Skeletal muscle satellite cell (primary cell): ENCODE measurements around the gene EIF4G3.
A peak's percentile ranks its signal among the peaks of the same experiment; 100 is the strongest.

Experiments
- H3K27me3 ChIP-seq: 2 replicates; pipeline ENCODE4 v1.7.0; 2013; ENCODE audit warnings: low read length; ENCODE audit not compliant: control insufficient read depth, insufficient read depth
- H3K36me3 ChIP-seq: 2 replicates; pipeline ENCODE4 v1.7.0; 2013; ENCODE audit warnings: mild to moderate bottlenecking, control low read depth, low read length; ENCODE audit not compliant: insufficient read depth
- H3K4me1 ChIP-seq: 2 replicates; pipeline ENCODE4 v1.7.0; 2013; ENCODE audit warnings: low read length; ENCODE audit not compliant: control insufficient read depth, insufficient read depth
- H3K4me2 ChIP-seq: 2 replicates; pipeline ENCODE4 v1.7.0; 2013; ENCODE audit warnings: mild to moderate bottlenecking, low read length
- H3K4me3 ChIP-seq: 2 replicates; pipeline ENCODE4 v1.7.0; 2013; ENCODE audit warnings: low read length
- H3K9ac ChIP-seq: 2 replicates; pipeline ENCODE4 v1.7.0; 2013; ENCODE audit warnings: mild to moderate bottlenecking, low read depth, low read length, moderate library complexity
- H3K9me3 ChIP-seq: replicated peaks from 2 replicates; pipeline ENCODE4 v1.7.0; 2013; ENCODE audit warnings: mild to moderate bottlenecking, control low read depth, low read length

The EIF4G3 gene

GRCh38 chr1:20978413-20978812 lies 198.3 kb downstream of the EIF4G3 start:
- H3K27me3 ChIP-seq, result no peaks in the 10 kb centered on the region
- no peak overlapping the region for H3K4me2 ChIP-seq
- peaks cover 27% of the 10 kb centered on the region for H3K4me1 ChIP-seq
- H3K9me3 ChIP-seq, result no peaks in the 10 kb centered on the region
- H3K9ac ChIP-seq, result no peak overlapping the region
- H3K36me3 ChIP-seq, result peaks cover 5% of the 10 kb centered on the region
- no peak overlapping the region for H3K4me3 ChIP-seq

DNA sequence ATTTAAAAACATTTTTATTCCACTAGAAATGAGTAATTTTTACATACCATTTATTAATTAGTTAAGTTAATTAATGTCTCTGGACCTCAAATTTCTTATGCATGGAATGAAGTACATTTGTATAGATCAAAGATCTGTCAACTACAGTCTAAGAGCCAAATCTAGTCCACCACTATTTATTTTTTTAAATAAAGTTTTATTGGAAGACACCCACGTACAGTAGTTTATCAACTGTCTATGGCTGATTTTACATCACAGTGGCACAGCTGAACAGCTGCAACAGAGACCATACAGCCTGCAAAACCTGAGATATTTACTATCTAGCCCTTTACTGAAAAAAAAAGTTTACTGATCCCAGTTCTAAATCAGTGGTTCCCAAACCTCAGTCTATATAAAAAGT lies 201.0 kb downstream of the EIF4G3 start:
- H3K9ac ChIP-seq, result no peak overlapping the region
- peaks cover 26% of the 10 kb centered on the region for H3K36me3 ChIP-seq
- no peaks in the 10 kb centered on the region for H3K27me3 ChIP-seq
- no peak overlapping the region for H3K4me2 ChIP-seq
- H3K4me3 ChIP-seq, result no peak overlapping the region
- H3K9me3 ChIP-seq, result no peaks in the 10 kb centered on the region
- H3K4me1 ChIP-seq, result peaks cover 16% of the 10 kb centered on the region

- no peaks in the 10 kb centered on the region for H3K9me3 ChIP-seq
- no peak overlapping the region for H3K4me2 ChIP-seq
- H3K4me3 ChIP-seq, result no peak overlapping the region
- H3K4me1 ChIP-seq, result peaks cover 16% of the 10 kb centered on the region
- H3K36me3 ChIP-seq, result peaks cover 23% of the 10 kb centered on the region
- no peaks in the 10 kb centered on the region for H3K27me3 ChIP-seq
- H3K9ac ChIP-seq, result no peak overlapping the region
Measured at GRCh38 chr1:20974951-20975350, 201.7 kb downstream of the EIF4G3 start.

DNA sequence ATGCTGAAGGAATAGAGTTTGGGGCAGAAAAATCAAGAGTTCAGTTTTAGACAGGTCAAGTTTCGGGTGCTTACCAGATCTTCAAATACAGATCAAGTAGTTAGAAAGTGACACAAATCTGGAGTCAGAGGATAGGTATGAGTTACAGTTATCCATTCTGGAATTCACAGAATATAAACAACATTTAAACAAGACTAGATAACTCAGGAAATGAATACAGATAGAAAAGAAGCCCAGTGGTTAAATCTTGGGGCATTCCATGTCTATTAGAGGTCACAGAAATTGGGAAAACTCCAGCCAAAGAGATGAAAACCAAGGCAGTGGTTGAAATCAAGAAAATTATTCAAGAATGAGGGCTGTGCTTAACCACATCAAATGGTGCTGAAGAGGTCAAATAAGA lies 202.6 kb downstream of the EIF4G3 start:
- Histone ChIP-seq H3K4me3 (no peak overlapping the region), H3K9ac (no peak overlapping the region), H3K4me1 (peaks cover 16% of the 10 kb centered on the region), H3K4me2 (peak overlapping the region; percentile 34), H3K36me3 (peaks cover 25% of the 10 kb centered on the region), H3K27me3 (no peaks in the 10 kb centered on the region), H3K9me3 (no peaks in the 10 kb centered on the region)

- H3K4me2 ChIP-seq, result no peak overlapping the region
- peaks cover 16% of the 10 kb centered on the region for H3K4me1 ChIP-seq
- H3K9me3 ChIP-seq, result no peaks in the 10 kb centered on the region
- H3K9ac ChIP-seq, result no peak overlapping the region
- H3K4me3 ChIP-seq, result no peak overlapping the region
- no peaks in the 10 kb centered on the region for H3K27me3 ChIP-seq
- peaks cover 33% of the 10 kb centered on the region for H3K36me3 ChIP-seq
Measured at GRCh38 chr1:20972855-20973254, 203.8 kb downstream of the EIF4G3 start.

DNA sequence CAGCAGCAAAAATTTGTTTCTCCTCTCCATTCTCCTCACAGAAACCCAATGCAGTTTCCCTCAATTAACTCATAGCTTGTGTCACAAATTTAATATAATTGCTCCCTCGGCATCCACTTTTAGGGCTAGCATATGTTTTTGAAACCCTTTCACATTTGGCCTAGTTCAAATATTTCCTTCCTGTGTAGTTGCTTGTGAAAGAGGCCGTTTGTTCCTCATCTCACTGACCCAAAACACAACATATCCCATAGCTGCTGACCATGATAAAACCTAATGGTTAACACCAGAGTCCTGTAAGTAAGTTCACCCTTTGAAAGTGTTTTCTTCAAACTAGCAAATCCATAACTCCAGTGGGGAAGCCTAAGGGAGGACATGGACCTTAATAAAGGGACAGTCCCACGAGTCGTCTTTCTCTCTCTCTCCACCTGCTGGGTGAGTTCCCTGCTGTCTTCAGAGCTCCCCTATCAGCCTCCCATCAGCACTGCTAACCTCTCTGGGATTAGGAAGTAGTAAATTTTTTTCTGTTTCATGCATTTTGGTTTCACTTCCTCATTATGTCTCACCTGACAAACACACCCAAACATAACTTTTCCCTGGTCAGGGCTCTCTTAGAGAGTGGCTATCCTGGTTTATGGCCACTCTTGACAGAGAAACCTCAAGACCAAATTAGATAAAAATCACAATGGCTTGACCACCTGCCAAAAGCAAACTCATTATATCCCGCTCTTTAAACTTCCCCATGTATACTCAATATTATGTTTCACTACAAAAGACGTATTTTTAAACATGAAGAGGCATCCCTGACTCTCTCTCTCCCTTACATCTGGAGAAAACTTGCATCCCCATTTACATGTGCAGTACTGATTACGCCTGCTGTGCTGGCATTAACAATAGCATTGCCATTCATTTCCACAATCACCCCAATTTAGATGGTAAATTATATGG lies 211.9 kb downstream of the EIF4G3 start:
- no peak overlapping the region for H3K9ac ChIP-seq
- H3K9me3 ChIP-seq, result no peaks in the 10 kb centered on the region
- peaks cover 35% of the 10 kb centered on the region for H3K36me3 ChIP-seq
- H3K4me1 ChIP-seq, result peaks cover 8% of the 10 kb centered on the region
- H3K27me3 ChIP-seq, result no peaks in the 10 kb centered on the region
- no peak overlapping the region for H3K4me2 ChIP-seq
- no peak overlapping the region for H3K4me3 ChIP-seq

DNA sequence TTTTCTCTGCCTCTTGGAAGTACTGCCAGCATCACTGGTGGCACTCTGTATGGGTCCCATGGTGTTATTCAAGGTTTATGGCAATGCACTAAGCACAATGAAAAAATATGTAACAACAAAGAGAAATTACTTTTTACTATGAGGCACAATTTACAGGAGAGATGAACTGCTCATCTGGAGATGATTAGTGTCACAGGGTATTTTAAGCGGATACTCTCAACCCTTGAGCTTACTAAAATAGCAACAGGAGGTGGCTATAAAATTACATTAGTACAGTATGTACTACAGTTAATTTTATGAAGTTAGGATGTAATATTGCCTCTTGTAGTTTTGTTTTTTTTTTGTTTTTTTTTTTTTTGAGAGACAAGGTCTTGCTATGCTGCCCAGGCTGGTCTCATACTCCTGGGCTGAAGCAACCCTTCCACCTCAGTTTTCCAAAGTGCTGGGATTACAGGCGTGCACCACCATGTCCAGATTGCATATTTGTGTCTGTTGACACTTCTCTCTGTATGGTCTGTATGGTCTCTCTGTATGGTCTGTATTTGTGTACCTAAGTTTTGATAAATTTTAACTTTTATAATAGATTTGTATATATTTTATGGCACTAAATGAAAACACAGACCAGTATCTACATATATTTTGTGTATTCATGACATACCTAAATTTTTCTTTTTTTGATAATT lies 214.0 kb downstream of the EIF4G3 start:
- peaks cover 22% of the 10 kb centered on the region for H3K36me3 ChIP-seq
- H3K9me3 ChIP-seq, result no peaks in the 10 kb centered on the region
- no peaks in the 10 kb centered on the region for H3K27me3 ChIP-seq

GRCh38 chr1:20958430-20958829 lies 218.3 kb downstream of the EIF4G3 start:
- peaks cover 8% of the 10 kb centered on the region for H3K4me1 ChIP-seq
- no peaks in the 10 kb centered on the region for H3K27me3 ChIP-seq
- H3K36me3 ChIP-seq, result peaks cover 6% of the 10 kb centered on the region
- H3K9ac ChIP-seq, result no peak overlapping the region
- no peak overlapping the region for H3K4me3 ChIP-seq
- H3K9me3 ChIP-seq, result no peaks in the 10 kb centered on the region
- H3K4me2 ChIP-seq, result no peak overlapping the region

More for the DNA sequence above, 214.0 kb downstream of the EIF4G3 start:
- Histone ChIP-seq H3K4me1 (peaks cover 8% of the 10 kb centered on the region), H3K4me3 (no peak overlapping the region), H3K9ac (no peak overlapping the region), H3K4me2 (no peak overlapping the region)

- peaks cover 6% of the 10 kb centered on the region for H3K36me3 ChIP-seq
- no peaks in the 10 kb centered on the region for H3K4me1 ChIP-seq
- H3K4me3 ChIP-seq, result no peak overlapping the region
- H3K4me2 ChIP-seq, result no peak overlapping the region
- no peak overlapping the region for H3K9ac ChIP-seq
- H3K9me3 ChIP-seq, result no peaks in the 10 kb centered on the region
- no peaks in the 10 kb centered on the region for H3K27me3 ChIP-seq
Measured at GRCh38 chr1:20956272-20956671, 220.4 kb downstream of the EIF4G3 start.

DNA sequence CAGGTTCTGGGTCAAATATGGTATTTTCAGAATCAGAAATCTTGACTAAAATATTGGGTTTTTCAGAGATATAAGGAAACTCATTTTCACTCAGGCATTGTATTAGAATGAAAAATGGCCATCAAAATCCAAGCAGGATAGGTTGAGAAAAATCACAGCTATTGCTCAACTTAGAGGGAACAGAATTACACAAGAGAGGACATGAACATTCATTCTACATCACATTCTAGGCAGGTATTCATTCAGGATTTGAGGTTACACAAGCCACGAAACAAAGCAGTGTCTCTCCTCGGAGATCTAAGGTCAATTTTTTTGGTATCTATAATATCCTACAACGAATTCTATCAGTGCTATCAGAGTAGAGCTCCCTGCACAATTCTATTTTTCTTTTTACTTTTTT lies 226.0 kb downstream of the EIF4G3 start:
- no peak overlapping the region for H3K9ac ChIP-seq
- H3K27me3 ChIP-seq, result no peaks in the 10 kb centered on the region

GRCh38 chr1:20949871-20950590 lies 226.7 kb downstream of the EIF4G3 start:
- no peak overlapping the region for H3K9ac ChIP-seq
- no peaks in the 10 kb centered on the region for H3K4me1 ChIP-seq

More for the DNA sequence above, 226.0 kb downstream of the EIF4G3 start:
- Histone ChIP-seq H3K4me1 (no peaks in the 10 kb centered on the region), H3K4me2 (no peak overlapping the region), H3K4me3 (no peak overlapping the region), H3K9me3 (no peaks in the 10 kb centered on the region), H3K36me3 (peaks cover 10% of the 10 kb centered on the region)

More at GRCh38 chr1:20949871-20950590, 226.7 kb downstream of the EIF4G3 start:
- Histone ChIP-seq H3K36me3 (peaks cover 10% of the 10 kb centered on the region), H3K9me3 (no peaks in the 10 kb centered on the region), H3K4me3 (no peak overlapping the region), H3K27me3 (no peaks in the 10 kb centered on the region), H3K4me2 (no peak overlapping the region)
